NCI-H1417 (cell line): ENCODE measurements around the gene NDST3.
"Not testable (repeated sequence)": the region's sequence is repeated elsewhere in the genome, so short reads cannot be mapped to it uniquely, and the experiment has no call there.

Experiments used
- DNase-seq, 3 experiments: peaks; one replicate each; lab custom pipeline; 2025; lab: John Stamatoyannopoulos, UW

Gene NDST3

GRCh38 chr4:118177126-118177525, 142.8 kb downstream of the NDST3 start:
- DNase-seq: no peak

- no peak for DNase-seq
Measured at GRCh38 chr4:118180776-118181175, 146.5 kb downstream of the NDST3 start.

GRCh38 chr4:118190903-118191302, 156.6 kb downstream of the NDST3 start:
- DNase-seq: no peak

GRCh38 chr4:118193421-118193820, 159.1 kb downstream of the NDST3 start:
- no peak for DNase-seq

- no peak for DNase-seq
Measured at GRCh38 chr4:118206627-118207026, 172.3 kb downstream of the NDST3 start.

GRCh38 chr4:118213101-118213500, 178.8 kb downstream of the NDST3 start:
- peak in 1 of 3 experiments; percentile 18 for DNase-seq

- DNase-seq: no peak
Measured at GRCh38 chr4:118215826-118216225, 181.5 kb downstream of the NDST3 start.

GRCh38 chr4:118221227-118221800, 187.0 kb downstream of the NDST3 start:
- DNase-seq: peak in 1 of 3 experiments; percentile 4

- DNase-seq: peak; percentile 18 to 81 (median 24)
Measured at GRCh38 chr4:118224243-118224829, 190.1 kb downstream of the NDST3 start.

- DNase-seq: no peak
Measured at GRCh38 chr4:118225511-118225910, 191.2 kb downstream of the NDST3 start.

- peak in 1 of 3 experiments; percentile 4 for DNase-seq
Measured at GRCh38 chr4:118226311-118227010, 192.2 kb downstream of the NDST3 start.

GRCh38 chr4:118235566-118236120, 201.4 kb downstream of the NDST3 start:
- no peak for DNase-seq

GRCh38 chr4:118237531-118237930, 203.2 kb downstream of the NDST3 start:
- no peak for DNase-seq

GRCh38 chr4:118249890-118250289, 215.6 kb downstream of the NDST3 start:
- no peak for DNase-seq

GRCh38 chr4:118254368-118254767, 220.1 kb downstream of the NDST3 start:
- DNase-seq: no peak

- no peak for DNase-seq
Measured at GRCh38 chr4:118259111-118259510, 224.8 kb downstream of the NDST3 start.

GRCh38 chr4:118260309-118260708, 226.0 kb downstream of the NDST3 start:
- DNase-seq: no peak

GRCh38 chr4:118264096-118264495, 229.8 kb downstream of the NDST3 start:
- no peak for DNase-seq

- no peak for DNase-seq
Measured at GRCh38 chr4:118265312-118266144, 231.2 kb downstream of the NDST3 start.

- not testable (repeated sequence) for DNase-seq
Measured at GRCh38 chr4:118266145-118266496, 231.8 kb downstream of the NDST3 start.

GRCh38 chr4:118268780-118269179, 234.5 kb downstream of the NDST3 start:
- DNase-seq: peak in 1 of 3 experiments; percentile 33

- peak in 1 of 3 experiments; percentile 69 for DNase-seq
Measured at GRCh38 chr4:118270492-118270891, 236.2 kb downstream of the NDST3 start.
